CD4-positive, alpha-beta T cell treated with Interleukin-12 subunit alpha and Interleukin-12 subunit beta, for 1 hour (primary cell): Measurements from ENCODE around the gene QTRT2.

ENCODE experiments used
- DNase-seq: peaks from one replicate; pipeline ENCODE4 v3.0.0-alpha.2; 2020

Gene QTRT2

GRCh38 chr3:114079761-114080160 is 23.2 kb downstream of the QTRT2 start:
- no peak for DNase-seq

GRCh38 chr3:114080201-114080600 is 23.7 kb downstream of the QTRT2 start:
- DNase-seq, result no peak

- DNase-seq, result no peak
Observed at GRCh38 chr3:114081037-114081436, 24.5 kb downstream of the QTRT2 start.

- no peak for DNase-seq
Observed at GRCh38 chr3:114083112-114083511, 26.6 kb downstream of the QTRT2 start.

GRCh38 chr3:114086356-114086755 is 29.8 kb downstream of the QTRT2 start:
- DNase-seq, result no peak

GRCh38 chr3:114089675-114090074 is 33.1 kb downstream of the QTRT2 start:
- DNase-seq, result no peak

GRCh38 chr3:114092151-114093015 is 35.8 kb downstream of the QTRT2 start:
- DNase-seq, result no peak

GRCh38 chr3:114093016-114093380 is 36.5 kb downstream of the QTRT2 start:
- DNase-seq, result no peak

GRCh38 chr3:114093596-114093995 is 37.1 kb downstream of the QTRT2 start:
- no peak for DNase-seq

- DNase-seq, result no peak
Observed at GRCh38 chr3:114095796-114096195, 39.3 kb downstream of the QTRT2 start.

GRCh38 chr3:114101101-114101500 is 44.6 kb downstream of the QTRT2 start:
- no peak for DNase-seq

- DNase-seq, result no peak
Observed at GRCh38 chr3:114103181-114103580, 46.6 kb downstream of the QTRT2 start.

- DNase-seq, result no peak
Observed at GRCh38 chr3:114103858-114104257, 47.3 kb downstream of the QTRT2 start.

- DNase-seq, result no peak
Observed at GRCh38 chr3:114104414-114104813, 47.9 kb downstream of the QTRT2 start.

GRCh38 chr3:114108137-114108536 is 51.6 kb downstream of the QTRT2 start:
- DNase-seq, result no peak

- DNase-seq, result no peak
Observed at GRCh38 chr3:114110439-114110838, 53.9 kb downstream of the QTRT2 start.

GRCh38 chr3:114111060-114111770 is 54.7 kb downstream of the QTRT2 start:
- no peak for DNase-seq

- DNase-seq, result no peak
Observed at GRCh38 chr3:114112696-114113095, 56.2 kb downstream of the QTRT2 start.

GRCh38 chr3:114114719-114115118 is 58.2 kb downstream of the QTRT2 start:
- no peak for DNase-seq

- DNase-seq, result no peak
Observed at GRCh38 chr3:114115143-114115542, 58.6 kb downstream of the QTRT2 start.

- DNase-seq, result no peak
Observed at GRCh38 chr3:114119776-114120175, 63.2 kb downstream of the QTRT2 start.

- no peak for DNase-seq
Observed at GRCh38 chr3:114120211-114120610, 63.7 kb downstream of the QTRT2 start.

GRCh38 chr3:114122027-114122709 is 65.6 kb downstream of the QTRT2 start:
- DNase-seq, result no peak

- no peak for DNase-seq
Observed at GRCh38 chr3:114126461-114126860, 69.9 kb downstream of the QTRT2 start.
